ENCODE results near the gene C3orf52. TPM values are rescaled to one million over a fixed set of nuclear protein-coding genes. Genes with fewer than 3 reads are reported as not detected.
"Not testable (repeated sequence)": the region's sequence is repeated elsewhere in the genome, so short reads cannot be mapped to it uniquely, and the experiment has no call there.

C3orf52 gene
- total RNA-seq, 1 donor from 2014 or later, result 1.4 TPM

DNA sequence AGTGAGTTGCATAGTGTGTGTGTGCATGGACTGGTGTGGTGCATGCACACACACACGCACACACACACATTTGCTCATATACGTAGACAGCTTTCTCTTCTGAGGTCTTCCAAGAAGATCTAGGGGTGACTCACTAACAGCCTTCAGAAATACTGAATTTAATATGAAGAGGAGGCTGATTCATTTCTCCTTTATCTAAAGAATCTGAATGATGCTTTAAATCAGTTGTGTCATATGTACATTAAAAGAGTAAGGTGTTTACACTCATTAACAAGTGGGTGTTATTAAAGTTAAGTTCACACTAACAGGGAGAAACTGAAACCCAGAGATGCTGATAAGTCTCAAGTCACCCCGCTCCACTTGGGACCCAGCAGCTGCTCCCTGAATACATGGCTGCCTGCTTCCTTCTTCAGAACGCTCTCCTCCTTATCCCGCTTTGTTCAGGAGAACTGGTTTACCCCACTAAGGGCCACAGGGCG lies 29.7 kb upstream of the C3orf52 start:
- Mint-ChIP-seq H3K4me1 (ENCODE audit: low read depth, unreplicated experiment) (no peaks in the 10 kb centered on the region), H3K4me3 (ENCODE audit: unreplicated experiment) (no peak overlapping the region), H3K27me3 (ENCODE audit: unreplicated experiment) (no peaks in the 10 kb centered on the region), H3K36me3 (ENCODE audit: unreplicated experiment) (no peaks in the 10 kb centered on the region), H3K27ac (ENCODE audit: unreplicated experiment) (no peak overlapping the region), H3K9me3 (ENCODE audit: unreplicated experiment) (no peaks in the 10 kb centered on the region)
- no peak for DNase-seq
- TF ChIP-seq, protein P1, sequence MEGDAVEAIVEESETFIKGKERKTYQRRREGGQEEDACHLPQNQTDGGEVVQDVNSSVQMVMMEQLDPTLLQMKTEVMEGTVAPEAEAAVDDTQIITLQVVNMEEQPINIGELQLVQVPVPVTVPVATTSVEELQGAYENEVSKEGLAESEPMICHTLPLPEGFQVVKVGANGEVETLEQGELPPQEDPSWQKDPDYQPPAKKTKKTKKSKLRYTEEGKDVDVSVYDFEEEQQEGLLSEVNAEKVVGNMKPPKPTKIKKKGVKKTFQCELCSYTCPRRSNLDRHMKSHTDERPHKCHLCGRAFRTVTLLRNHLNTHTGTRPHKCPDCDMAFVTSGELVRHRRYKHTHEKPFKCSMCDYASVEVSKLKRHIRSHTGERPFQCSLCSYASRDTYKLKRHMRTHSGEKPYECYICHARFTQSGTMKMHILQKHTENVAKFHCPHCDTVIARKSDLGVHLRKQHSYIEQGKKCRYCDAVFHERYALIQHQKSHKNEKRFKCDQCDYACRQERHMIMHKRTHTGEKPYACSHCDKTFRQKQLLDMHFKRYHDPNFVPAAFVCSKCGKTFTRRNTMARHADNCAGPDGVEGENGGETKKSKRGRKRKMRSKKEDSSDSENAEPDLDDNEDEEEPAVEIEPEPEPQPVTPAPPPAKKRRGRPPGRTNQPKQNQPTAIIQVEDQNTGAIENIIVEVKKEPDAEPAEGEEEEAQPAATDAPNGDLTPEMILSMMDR (IDR thresholded peaks at IDR 0.05; ENCODE audit: partially characterized antibody, unreplicated experiment), result no peak

DNA sequence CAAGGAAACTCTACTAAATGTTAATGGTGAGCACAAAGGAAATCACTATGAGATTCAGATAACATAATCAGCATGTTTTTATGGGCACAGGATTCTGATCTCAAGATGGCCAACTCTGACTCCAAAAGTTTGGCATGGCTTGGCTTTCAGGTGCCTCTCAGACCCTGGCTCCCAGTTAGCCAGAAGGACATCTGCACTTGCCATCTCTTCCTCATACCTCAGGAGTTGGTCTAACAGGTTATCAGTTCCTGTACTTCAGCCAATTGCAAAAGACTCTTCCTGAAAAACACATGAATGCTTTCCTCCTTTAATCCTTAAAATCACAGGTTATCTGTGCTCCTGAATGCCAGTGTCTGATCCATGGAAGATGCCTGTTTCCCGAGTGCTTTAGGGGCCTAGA lies 26.7 kb upstream of the C3orf52 start:
- Mint-ChIP-seq H3K4me1 (ENCODE audit: low read depth, unreplicated experiment) (no peaks in the 10 kb centered on the region), H3K27me3 (ENCODE audit: unreplicated experiment) (peaks cover 1% of the 10 kb centered on the region), H3K4me3 (ENCODE audit: unreplicated experiment) (no peak overlapping the region), H3K36me3 (ENCODE audit: unreplicated experiment) (no peaks in the 10 kb centered on the region), H3K9me3 (ENCODE audit: unreplicated experiment) (no peaks in the 10 kb centered on the region), H3K27ac (ENCODE audit: unreplicated experiment) (no peak overlapping the region)
- TF ChIP-seq, protein P1 (IDR thresholded peaks at IDR 0.05; ENCODE audit: partially characterized antibody, unreplicated experiment), result no peak
- no peak for DNase-seq

DNA sequence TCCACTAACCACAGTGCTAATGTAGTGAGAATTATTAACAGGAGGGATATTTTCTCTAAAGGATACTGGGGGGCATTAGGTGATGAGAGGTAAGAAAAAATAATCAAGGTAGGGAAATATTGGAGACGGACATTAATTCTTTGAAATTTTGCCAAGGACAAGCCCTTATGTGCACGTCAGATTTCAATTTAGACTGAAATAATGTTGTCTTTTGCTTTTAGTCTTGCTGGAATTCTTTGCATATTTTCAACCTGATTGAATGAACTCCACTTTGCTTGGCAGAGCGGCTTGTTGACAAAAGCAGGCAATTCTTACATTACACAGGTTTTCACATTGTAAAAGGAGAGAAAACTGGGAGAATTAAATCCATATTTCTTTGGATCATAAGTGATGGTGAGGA lies 25.0 kb upstream of the C3orf52 start:
- H3K36me3 Mint-ChIP-seq (ENCODE audit: unreplicated experiment), result no peaks in the 10 kb centered on the region
- H3K27ac Mint-ChIP-seq (ENCODE audit: unreplicated experiment), result no peak overlapping the region
- H3K9me3 Mint-ChIP-seq (ENCODE audit: unreplicated experiment), result no peaks in the 10 kb centered on the region
- H3K27me3 Mint-ChIP-seq (ENCODE audit: unreplicated experiment), result peaks cover 1% of the 10 kb centered on the region
- no peak for DNase-seq
- H3K4me3 Mint-ChIP-seq (ENCODE audit: unreplicated experiment), result no peak overlapping the region
- no peaks in the 10 kb centered on the region for H3K4me1 Mint-ChIP-seq (ENCODE audit: low read depth, unreplicated experiment)
- TF ChIP-seq, protein P1 (IDR thresholded peaks at IDR 0.05; ENCODE audit: partially characterized antibody, unreplicated experiment), result no peak

DNA sequence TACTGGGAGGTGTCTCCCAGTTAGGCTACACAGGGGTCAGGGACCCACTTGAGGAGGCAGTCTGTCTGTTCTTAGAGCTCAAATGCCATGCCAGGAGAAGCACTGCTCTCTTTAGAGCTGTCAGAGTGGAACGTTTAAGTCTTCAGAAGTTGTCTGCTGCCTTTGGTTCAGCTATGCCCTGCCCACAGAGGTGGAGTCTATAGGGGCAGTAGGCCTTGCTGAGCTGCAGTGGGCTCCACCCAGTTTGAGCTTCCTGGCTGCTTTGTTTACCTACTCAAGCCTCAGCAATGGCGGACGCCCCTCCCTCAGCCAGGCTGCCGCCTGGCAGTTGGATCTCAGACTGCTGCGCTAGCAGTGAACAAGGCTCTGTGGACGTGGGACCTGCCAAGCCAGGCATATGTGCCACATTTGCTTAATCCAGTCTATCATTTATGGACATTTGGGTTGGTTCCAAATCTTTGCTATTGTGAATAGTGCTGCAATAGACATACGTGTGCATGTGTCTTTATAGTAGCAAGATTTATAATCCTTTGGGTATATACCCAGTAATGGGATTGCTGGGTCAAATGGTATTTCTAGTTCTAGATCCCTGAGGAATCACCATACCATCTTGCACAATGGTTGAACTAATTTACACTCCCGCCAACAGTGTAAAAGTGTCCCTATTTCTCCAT lies 13.7 kb upstream of the C3orf52 start:
- not testable (repeated sequence) for H3K36me3 Mint-ChIP-seq (ENCODE audit: unreplicated experiment)

DNA sequence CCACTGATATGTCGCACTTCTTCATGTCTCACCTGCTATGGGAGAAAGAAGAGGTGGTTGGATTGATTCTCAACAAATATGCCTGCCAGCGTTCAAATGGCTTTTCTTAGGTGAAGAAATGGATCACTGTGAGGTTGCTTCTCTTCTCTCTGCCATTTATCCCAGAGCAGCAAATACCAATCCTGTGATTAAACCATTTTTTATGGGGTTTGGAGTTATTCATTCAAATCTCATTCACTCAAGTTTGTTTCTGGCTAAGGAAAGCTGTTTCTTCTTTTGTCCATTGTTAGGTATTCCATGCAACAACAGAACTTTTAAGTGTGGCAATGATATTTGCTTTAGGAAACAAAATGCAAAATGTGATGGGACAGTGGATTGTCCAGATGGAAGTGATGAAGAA lies 12.2 kb upstream of the C3orf52 start:
- TF ChIP-seq, protein P1 (IDR thresholded peaks at IDR 0.05; ENCODE audit: partially characterized antibody, unreplicated experiment), result no peak
- H3K9me3 Mint-ChIP-seq (ENCODE audit: unreplicated experiment), result no peaks in the 10 kb centered on the region
- DNase-seq, result no peak
- H3K36me3 Mint-ChIP-seq (ENCODE audit: unreplicated experiment), result no peaks in the 10 kb centered on the region
- H3K4me3 Mint-ChIP-seq (ENCODE audit: unreplicated experiment), result no peak overlapping the region
- no peak overlapping the region for H3K27ac Mint-ChIP-seq (ENCODE audit: unreplicated experiment)
- H3K4me1 Mint-ChIP-seq (ENCODE audit: low read depth, unreplicated experiment), result peaks cover 5% of the 10 kb centered on the region
- H3K27me3 Mint-ChIP-seq (ENCODE audit: unreplicated experiment), result no peaks in the 10 kb centered on the region

More for the DNA sequence above, 13.7 kb upstream of the C3orf52 start:
- H3K9me3 Mint-ChIP-seq (ENCODE audit: unreplicated experiment); H3K27ac Mint-ChIP-seq (ENCODE audit: unreplicated experiment); H3K4me3 Mint-ChIP-seq (ENCODE audit: unreplicated experiment); DNase-seq; H3K4me1 Mint-ChIP-seq (ENCODE audit: low read depth, unreplicated experiment); H3K27me3 Mint-ChIP-seq (ENCODE audit: unreplicated experiment): not testable (repeated sequence)

All from glutamatergic neuron (in vitro differentiated cells).